K562 (cell line): Measurements from ENCODE around the gene SYNGR4. TPM values are rescaled to one million over a fixed set of nuclear protein-coding genes. Genes with fewer than 3 reads are reported as not detected.

Source experiments
- ATAC-seq: fragments of 200-7000 bp; cut with Tn5 transposase; 3 replicates; pipeline ENCODE4 v1.9.1; 2020; ENCODE audit warnings: moderate library complexity
- BruUV-seq: library from RNA; stranded (reverse); fragments of 400-500 nt; replicated peaks from 2 replicates; lab custom pipeline; 2021; lab: Mats Ljungman, UMichigan
- CTCF ChIA-PET: fragments of 300-600 bp; formaldehyde crosslinking; extraction: SDS; loops from one replicate; lab custom pipeline; 2021; ENCODE audit warnings: low intra/inter-chr PET ratio; lab: Yijun Ruan, JAX
- POLR2A ChIA-PET: fragments of 300-600, 350-650 bp; sonication (Branson Sonifier 250); formaldehyde crosslinking; extraction: SDS; loops from one replicate; lab custom pipeline; 2021; ENCODE audit warnings: antibody characterized with exemption, inconsistent platforms; lab: Yijun Ruan, JAX
- DNase-seq, 4 experiments: peaks; one replicate each; pipeline versions ENCODE4 v3.0.0 to v3.0.0-alpha.2; 2011 to 2018; ENCODE audit warnings: low spot score in 3 of 4, mixed read lengths in 3 of 4; ENCODE audit errors: extremely low read depth in 1 of 4
- FAIRE-seq: peaks from 2 replicates; lab custom pipeline; 2011; peaks lifted over from hg19 to GRCh38; lab: Jason Lieb, UNC
- H2AFZ ChIP-seq: 2 replicates; pipeline ENCODE4 v1.6.0; 2011; ENCODE audit warnings: low read depth, low read length, control low read depth, inconsistent platforms
- H3K27ac ChIP-seq: fragments of 200-600 bp; 3 replicates; pipeline ENCODE4 v1.8.0; 2011; ENCODE audit warnings: low read depth, mild to moderate bottlenecking, control low read depth, inconsistent platforms, low read length, moderate library complexity, mixed read lengths; ENCODE audit errors: extremely low read depth
- H3K27me3 ChIP-seq, 2 experiments: fragments of 300-600 bp in 1 of 2; 2 replicates in 1 of 2; 3 replicates in 1 of 2; pipeline versions ENCODE4 v1.6.0 to v1.8.0; 2011; ENCODE audit warnings: inconsistent platforms in 2 of 2, low read length in 2 of 2, mild to moderate bottlenecking in 1 of 2, mixed read lengths in 1 of 2, moderate library complexity in 1 of 2; ENCODE audit not compliant: control insufficient read depth in 2 of 2, insufficient read depth in 2 of 2
- H3K36me3 ChIP-seq: fragments of 300-600 bp; 3 replicates; pipeline ENCODE4 v1.8.0; 2011; ENCODE audit warnings: mild to moderate bottlenecking, low read length, inconsistent platforms; ENCODE audit not compliant: control insufficient read depth, insufficient read depth
- H3K4me1 ChIP-seq, 2 experiments: fragments of 200-600 bp in 1 of 2; replicated peaks in 1 of 2; 2 replicates in 1 of 2; 3 replicates in 1 of 2; pipeline versions ENCODE4 v1.5.1 to v1.8.0; 2011; ENCODE audit warnings: inconsistent platforms in 2 of 2, low read length in 2 of 2, mild to moderate bottlenecking in 1 of 2, mixed read lengths in 1 of 2, moderate library complexity in 1 of 2; ENCODE audit not compliant: control insufficient read depth in 2 of 2, insufficient read depth in 2 of 2
- H3K4me2 ChIP-seq: 2 replicates; pipeline ENCODE4 v1.6.1; 2011; ENCODE audit warnings: low read length, control low read depth, inconsistent platforms, mixed read lengths; ENCODE audit not compliant: insufficient read depth
- H3K4me3 ChIP-seq: fragments of 200-600 bp; sonication (generic), shearing (Covaris generic); 2 replicates; pipeline ENCODE4 v1.5.1; 2016; ENCODE audit warnings: control low read depth, inconsistent platforms
- H3K79me2 ChIP-seq: fragments of 200-600 bp; 3 replicates; pipeline ENCODE4 v1.8.0; 2011; ENCODE audit warnings: low read length, inconsistent platforms; ENCODE audit not compliant: control insufficient read depth, insufficient read depth
- H3K9ac ChIP-seq, 2 experiments: 2 replicates each; pipeline versions ENCODE4 v1.6.0 to v1.6.1; 2011; ENCODE audit warnings: low read depth in 2 of 2, low read length in 2 of 2, control low read depth in 1 of 2, inconsistent platforms in 1 of 2, mild to moderate bottlenecking in 1 of 2, mixed read lengths in 1 of 2; ENCODE audit not compliant: insufficient read depth in 1 of 2
- H3K9me1 ChIP-seq: one replicate; pipeline ENCODE4 v1.6.0; 2011; ENCODE audit warnings: inconsistent platforms, mild to moderate bottlenecking, low read length, moderate library complexity; ENCODE audit not compliant: control insufficient read depth, insufficient read depth
- H3K9me3 ChIP-seq: replicated peaks from 2 replicates; pipeline ENCODE4 v1.5.1; 2011; ENCODE audit warnings: low read depth, low read length, inconsistent platforms; ENCODE audit not compliant: control insufficient read depth, insufficient read depth
- H4K20me1 ChIP-seq: replicated peaks from 2 replicates; pipeline ENCODE4 v1.6.1; 2011; ENCODE audit warnings: low read length, inconsistent platforms, mixed read lengths; ENCODE audit not compliant: control insufficient read depth, insufficient read depth
- ARID4B ChIP-seq: sonication (generic); formaldehyde crosslinking; IDR thresholded peaks from 2 replicates; pipeline ENCODE4 v1.8.0; 2022; ENCODE audit warnings: mild to moderate bottlenecking, missing genetic modification reagents
- BCOR ChIP-seq: fragments of 450-650 bp; IDR thresholded peaks from 2 replicates; pipeline ENCODE4 v1.6.1; 2016
- BHLHE40 ChIP-seq: IDR thresholded peaks from 2 replicates; pipeline ENCODE4 v1.6.1; 2011; ENCODE audit warnings: low read length, improper control_type of control experiment
- CCNT2 ChIP-seq: IDR thresholded peaks from 2 replicates; pipeline ENCODE4 v1.6.1; 2011; ENCODE audit warnings: borderline replicate concordance, low read depth, mild to moderate bottlenecking, moderate library complexity, mixed read lengths, low read length; ENCODE audit not compliant: insufficient read length; ENCODE audit errors: extremely low read depth
- DIDO1 ChIP-seq: fragments of 450-650 bp; IDR thresholded peaks from 2 replicates; pipeline ENCODE4 v1.6.1; 2016; ENCODE audit warnings: low read depth, missing biosample characterization, missing genetic modification characterization
- EGR1 ChIP-seq: fragments of 450-650 bp; conservative IDR thresholded peaks from 2 replicates; pipeline ENCODE4 v1.6.1; 2017; ENCODE audit warnings: mild to moderate bottlenecking
- FIP1L1 ChIP-seq: fragments of 200-400 bp; formaldehyde crosslinking; IDR thresholded peaks from 2 replicates; pipeline ENCODE4 v1.6.1; 2018; ENCODE audit warnings: mild to moderate bottlenecking, low read depth, low read length; ENCODE audit not compliant: poor library complexity, severe bottlenecking
- HDAC6 ChIP-seq: IDR thresholded peaks from 2 replicates; pipeline ENCODE4 v1.6.1; 2012; ENCODE audit warnings: low read depth, mild to moderate bottlenecking, control low read depth, inconsistent platforms, low read length, moderate library complexity
- JUND ChIP-seq, 2 experiments: IDR thresholded peaks; 2 replicates in 1 of 2; 3 replicates in 1 of 2; pipeline ENCODE4 v1.6.1; 2011; ENCODE audit warnings: borderline replicate concordance in 2 of 2, low read depth in 2 of 2, low read length in 2 of 2, improper control_type of control experiment in 1 of 2, missing biosample characterization in 1 of 2, missing genetic modification characterization in 1 of 2, missing genetic modification reagents in 1 of 2
- NCOA4 ChIP-seq: fragments of 450-650 bp; IDR thresholded peaks from 2 replicates; pipeline ENCODE4 v1.6.1; 2018; ENCODE audit warnings: mild to moderate bottlenecking; ENCODE audit not compliant: partially characterized antibody
- PHTF2 ChIP-seq: fragments of 250-450 bp; sonication (Bioruptor Pico); IDR thresholded peaks from 2 replicates; pipeline ENCODE4 v1.5.0; 2021; ENCODE audit warnings: mild to moderate bottlenecking
- PREB ChIP-seq: sonication (generic); formaldehyde crosslinking; IDR thresholded peaks from 2 replicates; pipeline ENCODE4 v1.8.1; 2023; ENCODE audit warnings: mild to moderate bottlenecking, missing genetic modification reagents
- RBM25 ChIP-seq: fragments of 200-400 bp; formaldehyde crosslinking; IDR thresholded peaks from 2 replicates; pipeline ENCODE4 v1.6.1; 2018; ENCODE audit warnings: low read length, low read depth, moderate library complexity; ENCODE audit not compliant: severe bottlenecking
- TCF3 ChIP-seq: sonication (generic); formaldehyde crosslinking; IDR thresholded peaks from 2 replicates; pipeline ENCODE4 v1.4.0; 2020; ENCODE audit warnings: mild to moderate bottlenecking, missing genetic modification reagents
- ZNF143 ChIP-seq: sonication (generic); formaldehyde crosslinking; IDR thresholded peaks from 2 replicates; pipeline ENCODE4 v1.9.0; 2022; ENCODE audit warnings: mild to moderate bottlenecking, missing genetic modification reagents
- ZNF586 ChIP-seq: fragments of 450-650 bp; formaldehyde crosslinking; conservative IDR thresholded peaks from 2 replicates; pipeline ENCODE4 v1.4.0; 2020; ENCODE audit warnings: mild to moderate bottlenecking, moderate library complexity
- ZNF76 ChIP-seq: fragments of 250-450 bp; sonication (Bioruptor Pico); IDR thresholded peaks from 2 replicates; pipeline ENCODE4 v1.4.0; 2020; ENCODE audit warnings: mild to moderate bottlenecking, moderate library complexity, borderline replicate concordance
- WGBS: fragments of 100-300 bp; shearing (Covaris generic); methylation state at CpG from one replicate; pipeline ENCODE4 v1.1.6; 2016; ENCODE audit warnings: low coverage, mixed read lengths; ENCODE audit not compliant: insufficient coverage; ENCODE audit errors: missing lambda C conversion rate; 5-methylcytosine and 5-hydroxymethylcytosine counted together
- in situ Hi-C: fragments of 300-500 bp; cut with MboI; formaldehyde crosslinking; loops from 4 replicates; pipeline ENCODE4 v1.15.0; 2018; ENCODE audit warnings: inconsistent platforms, mixed read lengths
- intact Hi-C: fragments of 100-400 bp; cut with micrococcal nuclease; formaldehyde crosslinking; loops from 2 replicates; pipeline ENCODE4 v1.14.2; 2022
- polyA plus RNA-seq, 8 experiments: library from polyadenylated mRNA; depleted of rRNA in 4 of 8; stranded (reverse) in 5 of 8; unstranded in 3 of 8; fragments of >200 nt; fragmentation: Nextera tagmentation in 2 of 8; fragmentation: Illumina TruSeq in 1 of 8; extraction: Ambion mirVana in 2 of 8; extraction: Trizol in 1 of 8; gene quantifications; 2 replicates each; pipeline versions ENCODE4 v1.2.1 to v1.2.3, GENCODE V29; 2011 to 2014; ENCODE audit warnings: inconsistent platforms in 1 of 8, missing spikeins in 1 of 8
- total RNA-seq, 7 experiments: library from RNA; depleted of rRNA in 6 of 7; stranded (reverse); fragments of >200 nt in 6 of 7; fragmentation: Illumina TruSeq in 2 of 7; extraction: Trizol in 2 of 7; gene quantifications; 2 replicates each; pipeline versions ENCODE4 v1.2.1 to v1.2.3, GENCODE V29; 2011 to 2021; ENCODE audit warnings: low replicate concordance in 1 of 7

The SYNGR4 gene
- total and polyA plus RNA-seq, 9 of the 15 experiments (the other 6 are each of a cell fraction or from before 2014, with no cell fraction given): 0.07 to 0.14 TPM; not detected in 7

DNA sequence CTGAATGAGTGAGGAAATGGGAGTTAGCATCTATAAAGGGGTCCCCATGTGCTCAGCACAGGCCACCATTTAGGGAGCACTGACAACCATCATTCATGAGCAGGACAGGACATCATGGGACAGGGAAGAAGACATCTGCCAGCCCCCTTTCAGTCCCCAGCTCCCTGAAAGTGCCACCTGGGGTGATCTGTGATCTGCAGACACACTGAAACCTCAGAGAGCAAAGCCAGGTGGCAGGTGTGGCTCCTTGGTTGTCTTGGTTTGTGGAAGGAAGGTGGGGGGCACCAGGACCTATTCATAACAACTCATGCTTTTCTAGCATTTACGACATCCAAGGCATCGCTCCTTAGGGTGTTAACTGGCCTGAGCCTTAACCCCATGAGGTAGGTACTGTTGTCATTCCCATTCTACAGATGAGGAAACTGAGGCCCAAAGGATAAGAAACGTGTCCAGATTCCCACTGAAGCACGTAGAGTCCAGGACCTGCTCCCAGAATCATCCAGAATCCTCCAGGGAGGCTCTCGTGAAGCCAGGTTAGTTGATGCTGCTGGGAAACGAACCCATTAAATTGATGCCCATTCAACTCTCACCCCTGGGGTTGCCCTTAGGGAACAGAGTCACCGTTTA lies 21.4 kb downstream of the SYNGR4 start:
- Histone ChIP-seq H3K27me3 (no peaks in the 10 kb centered on the region), H3K27ac (no peak overlapping the region), H3K9me3 (no peaks in the 10 kb centered on the region), H3K9me1 (peaks cover 2% of the 10 kb centered on the region), H3K4me3 (no peak overlapping the region), H3K4me2 (no peak overlapping the region), H4K20me1 (no peaks in the 10 kb centered on the region), H3K36me3 (peaks cover 79% of the 10 kb centered on the region), H3K79me2 (peaks cover 13% of the 10 kb centered on the region), H2AFZ (no peak overlapping the region), H3K4me1 (peaks cover 0 to 8% of the 10 kb centered on the region in 2 experiments; a peak in 3 of 5 replicates), H3K9ac (no peak overlapping the region)
- intact Hi-C loops: no loop called here
- ChIA-PET CTCF (no interaction called here), POLR2A (interaction anchor here (0.6 to 1.0 kb wide), 3 partner anchors 8 to 67 kb away, joined by 3 to 4 read pairs (median 3); no protein-coding TSS in a partner anchor)
- 90% methylated on average over 7 of the region's 7 CpGs for WGBS
- in situ Hi-C loops: no loop called here
- no peak for DNase-seq
- no TSS peak for BruUV-seq
- ATAC-seq: no peak
- no peak for FAIRE-seq
- TF ChIP-seq CCNT2 (no peak), JUND (IDR thresholded peaks at IDR 0.05; ENCODE audit: borderline replicate concordance, low read depth, low read length) (no peak), JUND (tag; IDR thresholded peaks at IDR 0.05; ENCODE audit: borderline replicate concordance, low read depth, low read length) (no peak), ZNF76 (no peak), ZNF143 (no peak), ARID4B (no peak), RBM25 (peak; percentile 80), BCOR (peak; percentile 66; the same call in 1 of the 2 replicates), EGR1 (no peak), NCOA4 (no peak), PREB (no peak), ZNF586 (CRISPR knock-in tag) (no peak), DIDO1 (no peak), PHTF2 (CRISPR knock-in tag) (no peak), FIP1L1 (no peak), TCF3 (CRISPR knock-in tag) (no peak), BHLHE40 (no peak), HDAC6 (no peak)
